Fibroblast of pulmonary artery (primary cell): ENCODE data around the gene UROS.

Source experiments
- DNase-seq: peaks from one replicate; pipeline ENCODE4 v3.0.0-alpha.2; 2010; ENCODE audit warnings: low read depth
- H3K4me3 ChIP-seq: replicated peaks from 2 replicates; pipeline ENCODE4 v1.5.1; 2011; ENCODE audit warnings: low read depth, mild to moderate bottlenecking, control low read depth, low read length, moderate library complexity
- CTCF ChIP-seq: IDR thresholded peaks from 2 replicates; pipeline ENCODE4 v1.5.1; 2011; ENCODE audit warnings: mild to moderate bottlenecking, control low read depth, low read length, inconsistent platforms; ENCODE audit errors: missing control alignments

UROS gene

DNA sequence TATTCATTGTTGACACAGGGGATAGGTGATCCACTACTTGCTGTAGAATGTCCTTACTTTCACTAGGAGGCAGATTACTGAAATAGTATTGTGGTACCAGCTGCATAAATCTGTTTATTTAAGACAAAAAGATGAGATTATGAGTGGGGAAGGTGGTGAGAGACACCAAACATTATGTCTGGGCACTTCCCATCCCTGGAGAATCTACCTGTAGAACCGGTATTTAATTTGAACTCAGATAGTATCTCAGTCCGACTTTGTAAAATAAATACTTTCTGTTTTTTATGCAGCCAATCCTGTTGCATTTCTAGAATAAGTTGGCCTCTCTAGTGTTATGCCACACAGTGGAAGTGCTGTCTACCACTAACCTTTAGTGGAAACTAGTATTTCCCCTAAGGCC lies 13.7 kb upstream of the UROS start:
- no peak overlapping the region for H3K4me3 ChIP-seq
- no peak for DNase-seq
- no peak for TF ChIP-seq CTCF

DNA sequence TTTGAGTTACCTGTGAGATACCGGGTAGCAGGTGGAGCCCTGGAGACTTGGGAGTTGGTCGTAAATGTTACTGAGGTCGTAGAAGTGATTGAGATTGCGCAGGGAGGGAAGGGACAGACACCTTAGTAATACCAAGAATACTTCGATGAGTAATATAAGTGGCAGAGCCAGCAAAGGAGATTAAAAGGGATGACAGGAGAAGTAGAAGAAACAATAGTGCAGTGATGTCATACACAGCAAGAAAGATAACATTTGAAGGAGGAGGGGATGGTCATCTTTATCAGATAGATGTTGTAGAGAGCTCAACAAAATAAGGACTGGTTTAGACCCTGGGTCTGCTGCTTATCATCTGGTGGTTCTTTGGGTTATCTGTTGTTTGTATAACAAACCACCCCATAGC lies 5.3 kb upstream of the UROS start:
- no peak for DNase-seq
- TF ChIP-seq CTCF: no peak
- H3K4me3 ChIP-seq: no peak overlapping the region

- no peak overlapping the region for H3K4me3 ChIP-seq
- TF ChIP-seq CTCF: no peak
- no peak for DNase-seq
These were observed 4.1 kb upstream of the UROS start for GRCh38 chr10:125827133-125827532.

DNA sequence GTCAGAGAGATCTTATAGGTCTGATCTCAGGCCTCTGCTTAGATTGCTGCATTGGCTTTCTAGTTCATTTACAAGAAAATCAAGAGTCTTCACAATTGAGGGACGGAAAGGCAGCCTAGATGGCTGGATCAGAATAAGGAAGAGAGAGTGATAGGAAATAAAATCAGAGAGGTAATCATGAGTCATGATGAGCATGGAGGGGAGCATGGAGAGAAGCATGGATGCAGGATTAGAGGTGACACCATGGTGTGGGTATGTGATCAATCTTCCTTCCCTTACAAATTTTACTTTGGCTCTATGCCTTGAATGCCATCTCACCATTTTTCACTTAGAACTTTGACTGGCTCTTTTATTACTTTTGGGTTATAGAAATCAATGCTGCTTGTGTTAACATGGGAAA lies 1.7 kb upstream of the UROS start:
- peak; percentile 8 for DNase-seq
- no peak for TF ChIP-seq CTCF
- H3K4me3 ChIP-seq: peak overlapping the region; percentile 88

DNA sequence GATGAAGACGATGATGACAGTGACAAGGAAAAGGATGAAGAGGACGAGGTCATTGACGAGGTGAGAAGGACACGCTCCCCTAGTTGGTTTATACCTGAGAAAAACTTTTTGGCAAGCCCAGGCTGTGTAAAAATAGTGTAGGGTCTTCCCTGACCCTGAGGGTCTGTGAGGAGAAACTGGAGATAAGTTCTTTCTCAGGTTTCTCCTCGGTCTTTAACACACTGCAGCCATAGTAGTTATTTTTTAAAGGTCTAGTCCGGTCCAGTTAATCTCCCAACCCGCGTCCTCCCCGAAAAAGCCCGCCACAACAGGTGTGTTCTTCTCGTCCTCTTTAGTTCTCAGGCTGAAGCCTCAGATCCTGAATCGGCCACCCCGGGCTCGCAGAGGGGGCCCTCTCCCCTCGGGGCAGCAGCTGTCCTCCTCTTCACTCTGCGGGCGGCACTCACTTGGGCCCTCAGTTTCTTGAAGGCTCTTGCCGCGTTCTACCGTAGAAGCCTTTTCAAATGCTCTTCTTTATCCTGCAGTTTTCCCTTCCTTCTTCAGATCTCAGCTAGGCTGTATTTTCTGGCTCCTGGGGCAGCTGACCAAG lies 699 bp upstream of the UROS start:
- H3K4me3 ChIP-seq: peak overlapping the region; percentile 88
- no peak for DNase-seq
- no peak for TF ChIP-seq CTCF

DNA sequence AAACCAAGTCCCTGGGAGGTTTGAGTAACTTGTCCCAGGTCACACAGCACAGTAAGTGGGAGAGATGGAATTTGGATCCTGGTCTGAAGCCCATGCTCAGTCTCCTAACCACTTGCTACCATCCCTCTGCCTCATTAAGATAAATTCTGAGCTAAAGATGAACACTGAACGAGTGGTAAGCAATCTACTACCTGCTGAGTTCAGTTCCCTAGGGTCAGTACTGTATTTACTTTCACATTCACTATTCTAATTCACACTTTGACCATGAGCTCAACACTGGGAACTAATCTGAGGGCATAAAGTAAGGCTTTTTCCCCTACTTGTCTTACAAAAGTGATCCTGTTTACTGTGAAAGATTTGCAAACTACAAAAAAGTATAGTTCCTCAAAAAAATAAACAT lies 2.4 kb downstream of the UROS start:
- H3K4me3 ChIP-seq: no peak overlapping the region
- DNase-seq: no peak
- TF ChIP-seq CTCF: no peak

DNA sequence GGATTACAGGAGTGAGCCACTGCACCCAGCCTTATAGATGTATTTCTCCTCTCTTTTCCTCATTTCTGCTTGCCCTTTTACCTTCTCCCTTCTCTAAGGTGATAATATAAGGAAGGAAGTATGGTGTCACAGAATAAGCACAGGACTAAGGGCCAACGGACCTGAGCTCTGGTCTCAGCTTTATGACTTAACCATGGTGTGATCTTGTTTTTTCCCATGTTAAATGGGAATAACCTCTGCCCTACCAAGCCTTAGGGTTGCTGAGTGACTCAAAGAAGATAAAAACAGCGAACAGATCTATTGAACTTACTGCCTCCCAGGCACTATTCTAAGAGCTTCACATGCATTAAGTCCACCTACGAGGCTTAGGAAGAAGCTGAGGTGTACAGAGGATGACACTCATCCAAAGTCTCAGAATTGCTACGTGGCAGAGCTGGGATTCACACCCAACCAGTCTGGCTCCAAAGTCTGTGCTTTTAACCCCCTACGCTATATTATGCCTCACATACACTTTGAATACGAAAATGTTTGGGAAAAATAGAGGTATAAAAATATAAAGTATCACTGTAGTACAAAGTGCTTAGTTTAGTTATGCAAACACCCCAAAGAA lies 5.6 kb downstream of the UROS start:
- no peak for DNase-seq
- TF ChIP-seq CTCF: no peak
- H3K4me3 ChIP-seq: no peak overlapping the region
